Keratinocyte (primary cell): ENCODE measurements around the gene TMEM132C.

ENCODE experiments used
- CTCF ChIP-seq, 3 experiments: IDR thresholded peaks in 1 of 3; conservative IDR thresholded peaks in 1 of 3; optimal IDR thresholded peaks in 1 of 3; 2 replicates in 2 of 3; 3 replicates in 1 of 3; pipeline versions ENCODE3 to v1.5.1; 2011; ENCODE audit warnings: low read length in 3 of 3, mild to moderate bottlenecking in 3 of 3, moderate library complexity in 2 of 3, control low read depth in 1 of 3, inconsistent platforms in 1 of 3; ENCODE audit not compliant: insufficient read depth in 2 of 3; ENCODE audit errors: extremely low read depth in 1 of 3
- EZH2 ChIP-seq: IDR thresholded peaks from one replicate; pipeline ENCODE4 v1.6.1; 2012; ENCODE audit warnings: inconsistent platforms, mild to moderate bottlenecking, low read length, moderate library complexity

- TF ChIP-seq CTCF (optimal IDR thresholded peaks at IDR 0.05 in 1 of 3, IDR thresholded peaks at IDR 0.05 in 1 of 3, conservative IDR thresholded peaks at IDR 0.05 in 1 of 3; ENCODE audit: extremely low read depth in 1 of 3, insufficient read depth in 2 of 3, low read length in 3 of 3) (no peak), EZH2 (no peak)
These were observed 59.4 kb downstream of the TMEM132C start for GRCh38 chr12:128326406-128326805.
